PC-3 (cell line): ENCODE data around the gene MRC1. TPM values are rescaled to one million over a fixed set of nuclear protein-coding genes. Genes with fewer than 3 reads are reported as not detected.

Experiments
- ATAC-seq: fragments of 200-7000 bp; cut with Tn5 transposase; 2 replicates; pipeline ENCODE4 v1.9.1; 2020; ENCODE audit warnings: mild to moderate bottlenecking, moderate library complexity
- BruUV-seq: library from RNA; stranded (reverse); fragments of 400-500 nt; replicated peaks from 2 replicates; lab custom pipeline; 2021; lab: Mats Ljungman, UMichigan
- CTCF ChIA-PET: fragments of 300-600 bp; sonication (Branson Sonifier 250); formaldehyde crosslinking; loops from one replicate; lab custom pipeline; 2022; ENCODE audit warnings: antibody characterized with exemption; lab: Charles Lee
- POLR2A ChIA-PET: fragments of 300-600 bp; sonication (Branson Sonifier 250); formaldehyde crosslinking; loops from one replicate; lab custom pipeline; 2022; ENCODE audit warnings: antibody characterized with exemption; ENCODE audit not compliant: unreplicated experiment; lab: Charles Lee
- DNase-seq: peaks from one replicate; pipeline ENCODE4 v3.0.0-alpha.2; 2015
- H2AFZ ChIP-seq: fragments of 300-600 bp; sonication (generic); 2 replicates; pipeline ENCODE4 v1.6.0; 2016; ENCODE audit warnings: antibody characterized with exemption, low read length
- H3F3A ChIP-seq: fragments of 300-600 bp; sonication (generic); one replicate; pipeline ENCODE4 v1.6.0; 2017; ENCODE audit warnings: antibody characterized with exemption, low read length, control low read depth, mild to moderate bottlenecking; ENCODE audit not compliant: unreplicated experiment
- H3K27ac ChIP-seq: fragments of 300-600 bp; sonication (generic); 2 replicates; pipeline ENCODE4 v1.5.1; 2016; ENCODE audit warnings: mild to moderate bottlenecking, low read length
- H3K27me3 ChIP-seq: fragments of 300-600 bp; sonication (generic); 2 replicates; pipeline ENCODE4 v1.6.1; 2016; ENCODE audit warnings: low read length, mixed read lengths
- H3K36me3 ChIP-seq: fragments of 300-600 bp; sonication (generic); 2 replicates; pipeline ENCODE4 v1.6.1; 2016; ENCODE audit warnings: low read depth, mixed run types, low read length, mixed read lengths
- H3K4me1 ChIP-seq: fragments of 300-600 bp; sonication (generic); 2 replicates; pipeline ENCODE4 v1.5.1; 2016; ENCODE audit warnings: low read length; ENCODE audit not compliant: insufficient read depth
- H3K4me2 ChIP-seq: fragments of 300-600 bp; sonication (generic); 2 replicates; pipeline ENCODE4 v1.6.0; 2016; ENCODE audit warnings: low read length
- H3K4me3 ChIP-seq: fragments of 300-600 bp; sonication (generic); 2 replicates; pipeline ENCODE4 v1.5.1; 2016; ENCODE audit warnings: mild to moderate bottlenecking, low read length, mixed read lengths
- H3K79me2 ChIP-seq: fragments of 300-600 bp; sonication (generic); 2 replicates; pipeline ENCODE4 v1.6.1; 2017; ENCODE audit warnings: low read length, mixed read lengths
- H3K9ac ChIP-seq: fragments of 300-600 bp; sonication (generic); 2 replicates; pipeline ENCODE4 v1.6.0; 2016; ENCODE audit warnings: mild to moderate bottlenecking, low read length
- H3K9me2 ChIP-seq: fragments of 300-600 bp; sonication (generic); replicated peaks from 2 replicates; pipeline ENCODE4 v1.6.1; 2016; ENCODE audit warnings: mixed run types, low read length, mixed read lengths
- H3K9me3 ChIP-seq: fragments of 300-600 bp; sonication (generic); 2 replicates; pipeline ENCODE4 v1.6.1; 2016; ENCODE audit warnings: low read length, mixed read lengths
- H4K20me1 ChIP-seq: fragments of 300-600 bp; sonication (generic); 2 replicates; pipeline ENCODE4 v1.6.1; 2016; ENCODE audit warnings: low read length, mixed read lengths
- CTCF ChIP-seq: fragments of 300-600 bp; sonication (generic); conservative IDR thresholded peaks from 2 replicates; pipeline ENCODE4 v1.5.1; 2017; ENCODE audit warnings: antibody characterized with exemption, low read depth, mild to moderate bottlenecking, low read length
- EZH2 ChIP-seq: fragments of 300-600 bp; sonication (generic); IDR thresholded peaks from one replicate; pipeline ENCODE4 v1.6.1; 2017; ENCODE audit warnings: antibody characterized with exemption, mild to moderate bottlenecking, low read length; ENCODE audit not compliant: unreplicated experiment
- EZH2phosphoT487 ChIP-seq: fragments of 300-600 bp; sonication (generic); IDR thresholded peaks from 2 replicates; pipeline ENCODE4 v1.6.1; 2018; ENCODE audit warnings: mild to moderate bottlenecking, antibody characterized with exemption, low read length, borderline replicate concordance
- intact Hi-C: fragments of 100-400 bp; cut with micrococcal nuclease; formaldehyde crosslinking; loops from 2 replicates; pipeline ENCODE4 v1.9.0; 2023
- total RNA-seq: library from RNA; depleted of rRNA; stranded (reverse); fragments of >200 nt; gene quantifications from 2 replicates; pipeline ENCODE4 v1.2.3, GENCODE V29; 2014

Gene MRC1
- total RNA-seq, 1 experiment from 2014 or later: not detected

GRCh38 chr10:17861760-17862159 lies 52.6 kb downstream of the MRC1 start:
- CTCF ChIA-PET: no interaction called here
- ATAC-seq (no peak), DNase-seq (no peak)
- POLR2A ChIA-PET: no interaction called here
- Histone ChIP-seq H2AFZ (no peak overlapping the region), H3K36me3 (no peaks in the 10 kb centered on the region), H3K79me2 (no peaks in the 10 kb centered on the region), H3K27ac (no peak overlapping the region), H3K27me3 (no peaks in the 10 kb centered on the region), H3F3A (no peaks in the 10 kb centered on the region), H3K4me1 (no peaks in the 10 kb centered on the region), H3K9me3 (no peaks in the 10 kb centered on the region), H4K20me1 (no peaks in the 10 kb centered on the region), H3K9ac (no peak overlapping the region), H3K9me2 (no peaks in the 10 kb centered on the region), H3K4me3 (no peak overlapping the region), H3K4me2 (no peak overlapping the region)
- BruUV-seq: no TSS peak
- TF ChIP-seq EZH2 (no peak), CTCF (no peak), EZH2phosphoT487 (no peak)
- intact Hi-C loops: no loop called here

GRCh38 chr10:17865351-17865750 lies 56.2 kb downstream of the MRC1 start:
- CTCF ChIA-PET: interaction anchor here (0.5 kb wide), 1 partner anchor 37 kb away, joined by 3 read pairs; no protein-coding TSS in a partner anchor
- no peaks in the 10 kb centered on the region for H3K4me1 ChIP-seq
- no peak overlapping the region for H2AFZ ChIP-seq
- DNase-seq: no peak
- no peaks in the 10 kb centered on the region for H3K27me3 ChIP-seq
- no TSS peak for BruUV-seq
- no peaks in the 10 kb centered on the region for H3F3A ChIP-seq
- no peak overlapping the region for H3K4me3 ChIP-seq
- H3K79me2 ChIP-seq: no peaks in the 10 kb centered on the region
- intact Hi-C loops: no loop called here
- no peaks in the 10 kb centered on the region for H3K9me2 ChIP-seq
- H3K36me3 ChIP-seq: no peaks in the 10 kb centered on the region
- no peak overlapping the region for H3K9ac ChIP-seq
- no peak overlapping the region for H3K27ac ChIP-seq
- ATAC-seq: no peak
- POLR2A ChIA-PET: no interaction called here
- H4K20me1 ChIP-seq: no peaks in the 10 kb centered on the region
- no peaks in the 10 kb centered on the region for H3K9me3 ChIP-seq
- no peak for TF ChIP-seq CTCF
- no peak for TF ChIP-seq EZH2phosphoT487
- TF ChIP-seq EZH2: no peak
- no peak overlapping the region for H3K4me2 ChIP-seq

- CTCF ChIA-PET: no interaction called here
- H3F3A ChIP-seq: no peaks in the 10 kb centered on the region
- ATAC-seq (no peak), DNase-seq (no peak)
- no peaks in the 10 kb centered on the region for H3K9me2 ChIP-seq
- H3K4me2 ChIP-seq: no peak overlapping the region
- H3K9ac ChIP-seq: no peak overlapping the region
- no peaks in the 10 kb centered on the region for H3K36me3 ChIP-seq
- H3K4me1 ChIP-seq: no peaks in the 10 kb centered on the region
- no peak overlapping the region for H3K4me3 ChIP-seq
- no TSS peak for BruUV-seq
- H3K27me3 ChIP-seq: no peaks in the 10 kb centered on the region
- no peaks in the 10 kb centered on the region for H4K20me1 ChIP-seq
- H3K79me2 ChIP-seq: no peaks in the 10 kb centered on the region
- no peaks in the 10 kb centered on the region for H3K9me3 ChIP-seq
- TF ChIP-seq EZH2 (no peak), EZH2phosphoT487 (no peak), CTCF (no peak)
- H2AFZ ChIP-seq: no peak overlapping the region
- intact Hi-C loops: no loop called here
- POLR2A ChIA-PET: no interaction called here
- H3K27ac ChIP-seq: no peak overlapping the region
These were observed 57.2 kb downstream of the MRC1 start for GRCh38 chr10:17866346-17866745.
